Measurements from ENCODE around the gene CCDC70. TPM values are rescaled to one million over a fixed set of nuclear protein-coding genes. Genes with fewer than 3 reads are reported as not detected.

The CCDC70 gene
- total and polyA plus RNA-seq, 4 donors = 0.36 TPM; not detected in 3

- TF ChIP-seq HNF4A (conservative IDR thresholded peaks at IDR 0.05) (no peak), EGR1 (IDR thresholded peaks at IDR 0.05; ENCODE audit: low read depth in 2 of 2) (no peak), ATF3 (IDR thresholded peaks at IDR 0.05) (no peak)
- Histone ChIP-seq H3K27me3 (ENCODE audit: control insufficient read depth in 4 of 4, insufficient read depth in 4 of 4, low read length in 3 of 4) (no peaks in the 10 kb centered on the region), H3K4me3 (ENCODE audit: low read depth in 1 of 3, low read length in 3 of 3) (no peak overlapping the region), H3K36me3 (ENCODE audit: control insufficient read depth in 4 of 4, insufficient read depth in 3 of 4, low read depth in 1 of 4, low read length in 3 of 4) (no peaks in the 10 kb centered on the region), H3K27ac (ENCODE audit: low read depth in 1 of 2, low read length in 2 of 2) (no peak overlapping the region), H3K9me3 (ENCODE audit: control insufficient read depth in 4 of 4, low read length in 3 of 4) (no peaks in the 10 kb centered on the region), H3K4me1 (ENCODE audit: control insufficient read depth in 4 of 4, insufficient read depth in 4 of 4, low read length in 3 of 4) (peaks cover 0 to 4% (median 1%) of the 10 kb centered on the region in 4 donors), H3K9ac (ENCODE audit: low read depth in 1 of 2, low read length in 2 of 2) (no peak overlapping the region)
- WGBS = 78% methylated on average over 4 of the region's 4 CpGs
- no peak for DNase-seq (ENCODE audit: low spot score)
These were observed 13.1 kb upstream of the CCDC70 start for GRCh38 chr13:51848674-51849073.

DNA sequence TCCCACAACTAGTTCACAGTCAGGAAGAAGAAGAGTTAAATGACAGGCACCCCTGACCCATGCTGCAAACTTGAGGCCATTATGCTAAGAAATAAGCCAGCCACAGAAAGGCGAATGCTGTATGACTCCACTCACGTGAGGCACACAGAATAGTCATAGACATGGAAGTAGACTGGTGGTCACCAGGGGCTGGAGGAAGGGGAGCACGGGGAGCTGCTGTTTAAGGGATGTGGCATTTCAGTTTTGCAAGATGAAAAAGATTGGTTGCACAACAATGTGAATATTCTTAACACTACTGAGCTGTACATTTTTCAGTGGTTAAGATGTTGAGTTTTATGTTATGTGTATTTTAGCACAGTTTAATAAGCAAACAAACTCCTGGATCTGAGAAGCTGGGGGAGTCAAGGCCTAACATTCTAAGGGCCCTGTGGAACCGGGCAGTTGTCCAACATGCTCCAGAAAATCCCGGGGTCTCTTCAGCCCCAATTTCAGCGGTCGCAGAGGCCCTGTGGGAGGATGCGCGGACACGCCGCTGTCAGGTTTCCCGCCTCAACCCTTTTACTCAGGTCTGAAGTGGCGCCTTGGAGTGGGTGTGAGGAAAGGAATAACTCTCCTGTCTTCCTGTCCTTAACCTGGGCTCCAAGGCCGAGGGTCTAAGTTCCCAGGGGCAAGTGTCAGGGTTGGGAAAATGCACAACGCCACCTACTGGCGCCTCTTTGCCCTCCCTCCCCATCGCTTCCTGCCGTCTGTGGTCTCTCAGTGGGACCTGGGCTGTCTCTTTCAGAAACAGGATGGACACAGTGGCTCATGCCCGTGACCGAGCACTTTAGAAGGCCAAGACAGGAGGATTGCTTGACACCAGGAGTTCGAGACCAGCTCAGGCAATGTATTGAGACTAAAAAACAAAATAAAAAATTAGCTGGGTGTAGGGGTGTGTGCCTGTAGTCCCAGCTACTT lies 12.3 kb upstream of the CCDC70 start:
- Histone ChIP-seq H3K27me3 (ENCODE audit: control insufficient read depth in 4 of 4, insufficient read depth in 4 of 4, low read length in 3 of 4) (no peaks in the 10 kb centered on the region), H3K4me3 (ENCODE audit: low read depth in 1 of 3, low read length in 3 of 3) (no peak overlapping the region), H3K9me3 (ENCODE audit: control insufficient read depth in 4 of 4, low read length in 3 of 4) (no peaks in the 10 kb centered on the region), H3K9ac (ENCODE audit: low read depth in 1 of 2, low read length in 2 of 2) (no peak overlapping the region), H3K27ac (ENCODE audit: low read depth in 1 of 2, low read length in 2 of 2) (no peak overlapping the region), H3K36me3 (ENCODE audit: control insufficient read depth in 4 of 4, insufficient read depth in 3 of 4, low read depth in 1 of 4, low read length in 3 of 4) (no peaks in the 10 kb centered on the region), H3K4me1 (ENCODE audit: control insufficient read depth in 4 of 4, insufficient read depth in 4 of 4, low read length in 3 of 4) (peaks cover 0 to 4% (median 1%) of the 10 kb centered on the region in 4 donors)
- 80% methylated on average over 21 of the region's 21 CpGs for WGBS
- DNase-seq (ENCODE audit: low spot score) = no peak
- no peak for TF ChIP-seq FOXA2 (IDR thresholded peaks at IDR 0.05)
- TF ChIP-seq, protein P1, sequence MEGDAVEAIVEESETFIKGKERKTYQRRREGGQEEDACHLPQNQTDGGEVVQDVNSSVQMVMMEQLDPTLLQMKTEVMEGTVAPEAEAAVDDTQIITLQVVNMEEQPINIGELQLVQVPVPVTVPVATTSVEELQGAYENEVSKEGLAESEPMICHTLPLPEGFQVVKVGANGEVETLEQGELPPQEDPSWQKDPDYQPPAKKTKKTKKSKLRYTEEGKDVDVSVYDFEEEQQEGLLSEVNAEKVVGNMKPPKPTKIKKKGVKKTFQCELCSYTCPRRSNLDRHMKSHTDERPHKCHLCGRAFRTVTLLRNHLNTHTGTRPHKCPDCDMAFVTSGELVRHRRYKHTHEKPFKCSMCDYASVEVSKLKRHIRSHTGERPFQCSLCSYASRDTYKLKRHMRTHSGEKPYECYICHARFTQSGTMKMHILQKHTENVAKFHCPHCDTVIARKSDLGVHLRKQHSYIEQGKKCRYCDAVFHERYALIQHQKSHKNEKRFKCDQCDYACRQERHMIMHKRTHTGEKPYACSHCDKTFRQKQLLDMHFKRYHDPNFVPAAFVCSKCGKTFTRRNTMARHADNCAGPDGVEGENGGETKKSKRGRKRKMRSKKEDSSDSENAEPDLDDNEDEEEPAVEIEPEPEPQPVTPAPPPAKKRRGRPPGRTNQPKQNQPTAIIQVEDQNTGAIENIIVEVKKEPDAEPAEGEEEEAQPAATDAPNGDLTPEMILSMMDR (IDR thresholded peaks at IDR 0.05; ENCODE audit: low read depth, low read length, missing input control) = peak; percentile 3
- peak in 1 of 2 donors; percentile 19 for TF ChIP-seq RAD21 (IDR thresholded peaks at IDR 0.05)

- 94% methylated on average over 1 of the region's 1 CpG for WGBS
- no peak overlapping the region for H3K4me3 ChIP-seq (ENCODE audit: low read depth in 1 of 3, low read length in 3 of 3)
- DNase-seq (ENCODE audit: low spot score) = no peak
- no peaks in the 10 kb centered on the region for H3K27me3 ChIP-seq (ENCODE audit: control insufficient read depth in 4 of 4, insufficient read depth in 4 of 4, low read length in 3 of 4)
- no peaks in the 10 kb centered on the region for H3K4me1 ChIP-seq (ENCODE audit: control insufficient read depth in 4 of 4, insufficient read depth in 4 of 4, low read length in 3 of 4)
- H3K36me3 ChIP-seq (ENCODE audit: control insufficient read depth in 4 of 4, insufficient read depth in 3 of 4, low read depth in 1 of 4, low read length in 3 of 4) = no peaks in the 10 kb centered on the region
- H3K27ac ChIP-seq (ENCODE audit: low read depth in 1 of 2, low read length in 2 of 2) = no peak overlapping the region
- H3K9ac ChIP-seq (ENCODE audit: low read depth in 1 of 2, low read length in 2 of 2) = no peak overlapping the region
- H3K9me3 ChIP-seq (ENCODE audit: control insufficient read depth in 4 of 4, low read length in 3 of 4) = no peaks in the 10 kb centered on the region
- no peak for TF ChIP-seq JUND (IDR thresholded peaks at IDR 0.05)
- no peak for TF ChIP-seq ZBTB33 (IDR thresholded peaks at IDR 0.05)
- TF ChIP-seq HNF4G (IDR thresholded peaks at IDR 0.05) = no peak
- TF ChIP-seq SP1 (IDR thresholded peaks at IDR 0.05) = no peak
- TF ChIP-seq HNF4A (conservative IDR thresholded peaks at IDR 0.05) = no peak
- TF ChIP-seq EGR1 (IDR thresholded peaks at IDR 0.05; ENCODE audit: low read depth in 2 of 2) = no peak
- TF ChIP-seq GABPA (IDR thresholded peaks at IDR 0.05 in 1 of 2, conservative IDR thresholded peaks at IDR 0.05 in 1 of 2) = no peak
- no peak for TF ChIP-seq YY1 (IDR thresholded peaks at IDR 0.05)
- TF ChIP-seq TAF1 (conservative IDR thresholded peaks at IDR 0.05) = no peak
- TF ChIP-seq NR2F2 (IDR thresholded peaks at IDR 0.05) = no peak
- no peak for TF ChIP-seq ATF3 (IDR thresholded peaks at IDR 0.05)
- TF ChIP-seq, protein P1 (IDR thresholded peaks at IDR 0.05; ENCODE audit: low read depth, low read length, missing input control) = no peak
- no peak for TF ChIP-seq RXRA (IDR thresholded peaks at IDR 0.05)
- no peak for TF ChIP-seq FOXA1 (IDR thresholded peaks at IDR 0.05)
- TF ChIP-seq, protein P2, sequence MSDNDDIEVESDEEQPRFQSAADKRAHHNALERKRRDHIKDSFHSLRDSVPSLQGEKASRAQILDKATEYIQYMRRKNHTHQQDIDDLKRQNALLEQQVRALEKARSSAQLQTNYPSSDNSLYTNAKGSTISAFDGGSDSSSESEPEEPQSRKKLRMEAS (IDR thresholded peaks at IDR 0.05) = no peak
- no peak for TF ChIP-seq RAD21 (IDR thresholded peaks at IDR 0.05)
These were observed 5.6 kb upstream of the CCDC70 start for GRCh38 chr13:51856027-51856736.

Data from liver (tissue), 9 donors.